Pancreas (tissue), 10 donors: Measurements from ENCODE around the gene PADI2. TPM values are rescaled to one million over a fixed set of nuclear protein-coding genes. Genes with fewer than 3 reads are reported as not detected.

Source experiments
- ATAC-seq, 4 donors: fragments of 200-7000 bp; cut with Tn5 transposase; one replicate each; pipeline versions ENCODE4 v1.8.0 to v1.9.1; 2020; ENCODE audit warnings: mild to moderate bottlenecking in 4 of 4, moderate library complexity in 4 of 4
- DNase-seq, 6 donors: peaks; one replicate each; pipeline ENCODE4 v3.0.0-alpha.2; 2020
- FAIRE-seq: peaks from 2 replicates; lab custom pipeline; 2012; peaks lifted over from hg19 to GRCh38; lab: Jason Lieb, UNC
- H3K27ac ChIP-seq, 4 donors: fragments of 200-600 bp; sonication (generic); 1 replicate in 3 of 4; 2 replicates in 1 of 4; pipeline versions ENCODE4 v1.5.0 to v1.8.0; 2020
- H3K27me3 ChIP-seq, 4 donors: fragments of 200-600 bp; one replicate each; pipeline ENCODE4 v1.8.0; 2021
- H3K36me3 ChIP-seq, 3 donors: fragments of 200-600 bp; sonication (generic) in 1 of 3; one replicate each; pipeline versions ENCODE4 v1.5.0 to v1.8.0; 2020 to 2021
- H3K4me1 ChIP-seq, 3 donors: fragments of 200-600 bp; one replicate each; pipeline ENCODE4 v1.8.0; 2021
- H3K4me3 ChIP-seq, 4 donors: fragments of 200-600 bp; sonication (generic) in 2 of 4; one replicate each; pipeline versions ENCODE4 v1.5.0 to v1.8.0; 2020 to 2021
- H3K9me3 ChIP-seq, 4 donors: fragments of 200-600 bp; one replicate each; pipeline ENCODE4 v1.8.0; 2021
- whole genome bisulfite sequencing, 2 donors: extraction: QIAGEN DNeasy Blood & Tissue Kit; methylation state at CpG; one replicate each; pipeline ENCODE4 v1.1.7; 2013; 5-methylcytosine and 5-hydroxymethylcytosine counted together
- intact Hi-C, 3 donors: fragments of 100-400 bp; cut with DNase I; formaldehyde crosslinking; loops; one replicate each; pipeline versions ENCODE4 v1.11.1 to v1.14.2; 2022
- polyA plus RNA-seq, 2 donors: library from polyadenylated mRNA; stranded (reverse); fragments of 200-250 nt; gene quantifications; one replicate each; pipeline ENCODE4 v1.2.3, GENCODE V29; 2013
- total RNA-seq, 6 donors: library from RNA; stranded (reverse); fragmentation: NEBNext Ultra II Directional in 4 of 6; extraction: Animal tissue kit (Norgen Biotek cat#: 25700) in 4 of 6; gene quantifications; one replicate each; pipeline versions ENCODE4 v1.2.1 to v1.2.4, GENCODE V29; 2021 to 2023
- TF ChIP-seq, protein P1 (sequence below), 4 donors: fragments of 200-600 bp; sonication (generic) in 3 of 4; IDR thresholded peaks; one replicate each; pipeline versions ENCODE4 v1.5.0 to v1.8.0; 2021; ENCODE audit warnings: antibody characterized with exemption in 4 of 4
- donor health status: healthy with polysubstance abuse.
- donor health status: DM: no; HTN: no; CAD: no; lungs with moderate emphysema.
- donor health status: DM: no; HTN: no; CAD: no.
- donor health status: control.
- donor health status: control.
- donor health status: Bipolar disorder and iron deficiency.
- donor health status: DM: yes; HTN: yes; CAD: no.
- donor health status: DM: no; HTN: no; CAD: no.
- donor health status: DM: no; HTN: no; CAD: no.
- donor health status: DM: yes; HTN: yes; CAD: no.

Gene PADI2
- total and polyA plus RNA-seq, 8 donors: 0.42 to 10.0 (median 0.93) TPM

DNA sequence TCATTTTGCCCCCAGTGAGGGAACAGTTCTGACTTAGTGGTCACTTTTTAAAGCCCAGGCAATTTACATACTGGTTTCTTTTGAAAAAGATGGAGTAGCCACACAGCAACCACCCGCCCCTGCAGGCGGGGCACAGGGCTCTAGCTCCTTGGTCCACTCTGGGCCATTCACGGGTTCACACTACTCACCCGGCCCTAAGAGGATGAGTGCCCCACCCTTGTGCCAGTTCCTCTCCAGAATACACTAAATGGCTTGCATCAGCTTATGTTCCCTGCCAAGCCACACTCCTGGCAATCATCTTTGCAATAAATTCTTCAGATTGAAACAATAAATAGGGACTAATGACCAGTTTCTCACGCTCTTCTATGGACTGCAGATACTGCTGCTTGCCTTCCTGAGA lies 91.8 kb downstream of the PADI2 start:
- intact Hi-C loops: no loop called here
- peaks cover 0 to 22% (median 11%) of the 10 kb centered on the region in 3 donors for H3K36me3 ChIP-seq

DNA sequence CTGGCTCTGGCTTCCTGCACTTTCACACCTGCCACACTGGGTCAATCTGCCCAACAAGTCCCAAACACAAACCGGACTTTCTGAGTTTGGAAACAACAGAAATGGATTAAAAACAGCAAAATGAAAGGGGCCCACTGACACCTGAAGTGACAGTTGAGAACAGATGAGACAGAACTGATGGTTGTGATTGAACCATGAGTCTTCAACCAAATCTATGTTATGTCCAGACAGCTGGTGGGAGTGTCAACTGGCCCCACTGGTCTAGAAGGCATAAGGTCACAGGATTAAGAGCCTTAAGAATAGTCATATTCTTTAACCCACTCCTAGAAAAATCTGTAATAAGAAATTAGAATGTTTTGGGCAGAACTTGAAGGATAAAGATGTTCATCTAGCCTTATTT lies 94.5 kb downstream of the PADI2 start:
- ATAC-seq (no peak), FAIRE-seq (no peak), DNase-seq (no peak)
- Histone ChIP-seq H3K36me3 (peaks cover 0 to 46% (median 35%) of the 10 kb centered on the region in 3 donors), H3K4me1 (peaks cover 10 to 27% (median 23%) of the 10 kb centered on the region in 3 donors), H3K4me3 (no peak overlapping the region), H3K9me3 (no peaks in the 10 kb centered on the region), H3K27ac (no peak overlapping the region), H3K27me3 (no peaks in the 10 kb centered on the region)
- TF ChIP-seq, protein P1, sequence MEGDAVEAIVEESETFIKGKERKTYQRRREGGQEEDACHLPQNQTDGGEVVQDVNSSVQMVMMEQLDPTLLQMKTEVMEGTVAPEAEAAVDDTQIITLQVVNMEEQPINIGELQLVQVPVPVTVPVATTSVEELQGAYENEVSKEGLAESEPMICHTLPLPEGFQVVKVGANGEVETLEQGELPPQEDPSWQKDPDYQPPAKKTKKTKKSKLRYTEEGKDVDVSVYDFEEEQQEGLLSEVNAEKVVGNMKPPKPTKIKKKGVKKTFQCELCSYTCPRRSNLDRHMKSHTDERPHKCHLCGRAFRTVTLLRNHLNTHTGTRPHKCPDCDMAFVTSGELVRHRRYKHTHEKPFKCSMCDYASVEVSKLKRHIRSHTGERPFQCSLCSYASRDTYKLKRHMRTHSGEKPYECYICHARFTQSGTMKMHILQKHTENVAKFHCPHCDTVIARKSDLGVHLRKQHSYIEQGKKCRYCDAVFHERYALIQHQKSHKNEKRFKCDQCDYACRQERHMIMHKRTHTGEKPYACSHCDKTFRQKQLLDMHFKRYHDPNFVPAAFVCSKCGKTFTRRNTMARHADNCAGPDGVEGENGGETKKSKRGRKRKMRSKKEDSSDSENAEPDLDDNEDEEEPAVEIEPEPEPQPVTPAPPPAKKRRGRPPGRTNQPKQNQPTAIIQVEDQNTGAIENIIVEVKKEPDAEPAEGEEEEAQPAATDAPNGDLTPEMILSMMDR (IDR thresholded peaks at IDR 0.05): no peak
- intact Hi-C loops: no loop called here
- WGBS, 2 donors: 35 to 60% methylated on average over 1 of the region's 1 CpG

More for the DNA sequence above, 91.8 kb downstream of the PADI2 start:
- H3K27me3 ChIP-seq: no peaks in the 10 kb centered on the region
- no peak overlapping the region for H3K4me3 ChIP-seq
- H3K27ac ChIP-seq: peak overlapping the region; percentile 22 to 84 (median 58)
- no peaks in the 10 kb centered on the region for H3K9me3 ChIP-seq
- ATAC-seq (peak; percentile 26 to 63 (median 60)), DNase-seq (peak in 3 of 6 donors; percentile 44 to 62 (median 44)), FAIRE-seq (no peak)
- TF ChIP-seq, protein P1 (IDR thresholded peaks at IDR 0.05): no peak
- 34 to 46% methylated on average over 5 of the region's 5 CpGs for WGBS, 2 donors
- peaks cover 10 to 35% (median 35%) of the 10 kb centered on the region in 3 donors for H3K4me1 ChIP-seq

DNA sequence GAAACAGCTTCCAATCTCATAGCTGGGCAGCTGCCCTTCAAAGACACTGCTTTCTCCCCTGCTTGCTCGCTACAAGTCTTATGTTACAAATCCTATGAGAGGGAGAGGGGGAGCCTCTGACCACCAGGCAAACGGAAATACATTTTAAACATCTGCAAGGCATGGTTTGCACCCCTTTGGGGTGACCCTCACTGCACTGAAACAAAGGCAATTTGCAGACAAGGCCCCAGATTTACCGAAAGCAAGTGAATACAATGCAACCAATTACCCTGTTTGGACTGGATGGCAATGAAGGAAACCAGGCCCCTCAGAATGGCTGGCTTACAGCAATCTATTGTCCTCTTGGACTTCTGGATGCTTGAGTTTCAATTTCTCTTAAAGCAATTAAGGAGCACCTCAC lies 95.7 kb downstream of the PADI2 start:
- Histone ChIP-seq H3K36me3 (peaks cover 0 to 52% (median 38%) of the 10 kb centered on the region in 3 donors), H3K4me3 (no peak overlapping the region), H3K9me3 (no peaks in the 10 kb centered on the region), H3K27ac (no peak overlapping the region), H3K4me1 (peaks cover 10 to 19% (median 16%) of the 10 kb centered on the region in 3 donors), H3K27me3 (no peaks in the 10 kb centered on the region)
- DNase-seq (no peak), ATAC-seq (no peak), FAIRE-seq (no peak)
- TF ChIP-seq, protein P1 (IDR thresholded peaks at IDR 0.05): no peak
- intact Hi-C loops: no loop called here
- WGBS, 2 donors: 89% methylated on average over 3 of the region's 3 CpGs

DNA sequence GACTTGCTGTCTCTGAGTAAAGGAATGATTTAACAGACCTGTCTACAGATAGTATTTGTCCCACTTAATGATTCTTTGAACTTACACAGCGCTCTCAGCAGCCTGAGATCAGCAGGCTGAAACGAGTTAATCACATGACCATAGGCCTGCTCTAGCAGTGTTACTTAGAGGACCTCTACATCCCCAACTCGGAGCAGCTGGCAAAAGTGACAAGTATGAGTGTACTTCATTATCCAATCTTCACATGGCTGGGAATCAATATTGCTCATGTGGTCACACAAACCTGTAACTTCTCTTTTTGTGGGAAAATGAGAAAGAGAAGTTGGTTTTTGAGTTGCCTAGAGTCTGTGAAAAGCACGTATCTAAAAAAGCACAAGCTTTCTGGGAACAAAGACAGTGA lies 96.1 kb downstream of the PADI2 start:
- 48 to 58% methylated on average over 4 of the region's 4 CpGs for WGBS, 2 donors
- no peak for ATAC-seq
- no peak for DNase-seq
- no peak for FAIRE-seq
- no peaks in the 10 kb centered on the region for H3K27me3 ChIP-seq
- peaks cover 0 to 56% (median 38%) of the 10 kb centered on the region in 3 donors for H3K36me3 ChIP-seq
- intact Hi-C loops: no loop called here
- no peaks in the 10 kb centered on the region for H3K9me3 ChIP-seq
- H3K27ac ChIP-seq: no peak overlapping the region
- TF ChIP-seq, protein P1 (IDR thresholded peaks at IDR 0.05): no peak
- no peak overlapping the region for H3K4me3 ChIP-seq
- peaks cover 10 to 14% (median 11%) of the 10 kb centered on the region in 3 donors for H3K4me1 ChIP-seq

GRCh38 chr1:17021896-17022295 lies 97.4 kb downstream of the PADI2 start:
- WGBS, 2 donors: 81 to 86% methylated on average over 10 of the region's 10 CpGs
- Histone ChIP-seq H3K9me3 (no peaks in the 10 kb centered on the region), H3K4me1 (peaks cover 2 to 3% (median 3%) of the 10 kb centered on the region in 3 donors), H3K36me3 (peaks cover 0 to 56% (median 38%) of the 10 kb centered on the region in 3 donors), H3K27me3 (no peaks in the 10 kb centered on the region), H3K4me3 (no peak overlapping the region), H3K27ac (no peak overlapping the region)
- FAIRE-seq (no peak), ATAC-seq (no peak), DNase-seq (peak in 1 of 6 donors; percentile 30)
- TF ChIP-seq, protein P1 (IDR thresholded peaks at IDR 0.05): no peak
- intact Hi-C loops: no loop called here
